K562 (cell line): ENCODE data around the gene EVL. TPM values are rescaled to one million over a fixed set of nuclear protein-coding genes. Genes with fewer than 3 reads are reported as not detected.

ENCODE experiments used
- E2F6 ChIP-seq, 2 experiments: IDR thresholded peaks; 2 replicates each; pipeline ENCODE4 v1.6.1; 2011; ENCODE audit warnings: borderline replicate concordance in 1 of 2, control low read depth in 1 of 2, low read depth in 1 of 2, low read length in 1 of 2, mild to moderate bottlenecking in 1 of 2, mixed read lengths in 1 of 2, moderate library complexity in 1 of 2; ENCODE audit not compliant: insufficient read depth in 1 of 2, insufficient read length in 1 of 2, poor library complexity in 1 of 2, severe bottlenecking in 1 of 2; ENCODE audit errors: extremely low read depth in 1 of 2
- ETV5 ChIP-seq: sonication (generic); formaldehyde crosslinking; IDR thresholded peaks from 2 replicates; pipeline ENCODE4 v1.4.0; 2020; ENCODE audit warnings: low read depth, mild to moderate bottlenecking, missing genetic modification reagents
- GTF2E2 ChIP-seq: fragments of 200-800 bp; sonication (Bioruptor generic); IDR thresholded peaks from 2 replicates; pipeline ENCODE4 v1.6.1; 2016; ENCODE audit warnings: missing genetic modification characterization, missing compliant biosample characterization
- NR2C2 ChIP-seq, 2 experiments: fragments of 200-800 bp in 1 of 2; sonication (Bioruptor generic) in 1 of 2; sonication (generic) in 1 of 2; formaldehyde crosslinking in 1 of 2; IDR thresholded peaks; 2 replicates each; pipeline versions ENCODE4 v1.6.1 to v1.8.0; 2016 to 2022; ENCODE audit warnings: mild to moderate bottlenecking in 1 of 2, missing compliant biosample characterization in 1 of 2, missing genetic modification characterization in 1 of 2, missing genetic modification reagents in 1 of 2
- SAP30 ChIP-seq: fragments of 200-600 bp; sonication (generic); IDR thresholded peaks from 2 replicates; pipeline ENCODE4 v1.6.1; 2012; ENCODE audit warnings: borderline replicate concordance, low read depth, mild to moderate bottlenecking, moderate library complexity, low read length, control low read depth, inconsistent platforms; ENCODE audit not compliant: insufficient read depth, poor library complexity, severe bottlenecking
- SNRNP70 ChIP-seq: fragments of 200-400 bp; formaldehyde crosslinking; optimal IDR thresholded peaks from 2 replicates; pipeline ENCODE3; 2017; ENCODE audit warnings: low read depth, low read length
- ZBTB11 ChIP-seq, 3 experiments: fragments of 200-800 bp in 1 of 3; fragments of 250-450 bp in 1 of 3; fragments of 450-650 bp in 1 of 3; sonication (Bioruptor Pico) in 1 of 3; sonication (Bioruptor generic) in 1 of 3; formaldehyde crosslinking in 1 of 3; IDR thresholded peaks; 2 replicates each; pipeline versions ENCODE4 v1.6.1 to v1.8.0; 2016 to 2022; ENCODE audit warnings: mild to moderate bottlenecking in 2 of 3, missing genetic modification characterization in 2 of 3, missing compliant biosample characterization in 1 of 3, moderate library complexity in 1 of 3
- ZFP91 ChIP-seq: sonication (generic); formaldehyde crosslinking; IDR thresholded peaks from 2 replicates; pipeline ENCODE4 v1.8.0; 2022; ENCODE audit warnings: mild to moderate bottlenecking, missing genetic modification reagents
- ZNF121 ChIP-seq: sonication (generic); formaldehyde crosslinking; conservative IDR thresholded peaks from 2 replicates; pipeline ENCODE4 v1.8.0; 2022; ENCODE audit warnings: missing genetic modification reagents
- polyA plus RNA-seq, 8 experiments: library from polyadenylated mRNA; depleted of rRNA in 4 of 8; stranded (reverse) in 5 of 8; unstranded in 3 of 8; fragments of >200 nt; fragmentation: Nextera tagmentation in 2 of 8; fragmentation: Illumina TruSeq in 1 of 8; extraction: Ambion mirVana in 2 of 8; extraction: Trizol in 1 of 8; gene quantifications; 2 replicates each; pipeline versions ENCODE4 v1.2.1 to v1.2.3, GENCODE V29; 2011 to 2014; ENCODE audit warnings: inconsistent platforms in 1 of 8, missing spikeins in 1 of 8
- total RNA-seq, 7 experiments: library from RNA; depleted of rRNA in 6 of 7; stranded (reverse); fragments of >200 nt in 6 of 7; fragmentation: Illumina TruSeq in 2 of 7; extraction: Trizol in 2 of 7; gene quantifications; 2 replicates each; pipeline versions ENCODE4 v1.2.1 to v1.2.3, GENCODE V29; 2011 to 2021; ENCODE audit warnings: low replicate concordance in 1 of 7
- TF ChIP-seq, protein P1 (sequence below), 3 experiments: fragments of 200-800 bp in 1 of 3; sonication (Bioruptor generic) in 1 of 3; sonication (generic) in 1 of 3; formaldehyde crosslinking in 1 of 3; IDR thresholded peaks; 2 replicates each; pipeline versions ENCODE4 v1.6.1 to v1.8.0; 2016 to 2022; ENCODE audit warnings: mild to moderate bottlenecking in 2 of 3, missing compliant biosample characterization in 2 of 3, missing genetic modification characterization in 2 of 3, missing genetic modification reagents in 1 of 3
- TF ChIP-seq, protein P2 (sequence below), 2 experiments: IDR thresholded peaks in 1 of 2; conservative IDR thresholded peaks in 1 of 2; 2 replicates each; pipeline ENCODE4 v1.6.1; 2016; ENCODE audit warnings: low read depth in 2 of 2, mild to moderate bottlenecking in 1 of 2, missing compliant biosample characterization in 1 of 2, missing genetic modification characterization in 1 of 2, moderate library complexity in 1 of 2

The EVL gene
- total and polyA plus RNA-seq, 9 of the 15 experiments (the other 6 are each of a cell fraction or from before 2014, with no cell fraction given): 2.9 to 43.4 (median 23.9) TPM

DNA sequence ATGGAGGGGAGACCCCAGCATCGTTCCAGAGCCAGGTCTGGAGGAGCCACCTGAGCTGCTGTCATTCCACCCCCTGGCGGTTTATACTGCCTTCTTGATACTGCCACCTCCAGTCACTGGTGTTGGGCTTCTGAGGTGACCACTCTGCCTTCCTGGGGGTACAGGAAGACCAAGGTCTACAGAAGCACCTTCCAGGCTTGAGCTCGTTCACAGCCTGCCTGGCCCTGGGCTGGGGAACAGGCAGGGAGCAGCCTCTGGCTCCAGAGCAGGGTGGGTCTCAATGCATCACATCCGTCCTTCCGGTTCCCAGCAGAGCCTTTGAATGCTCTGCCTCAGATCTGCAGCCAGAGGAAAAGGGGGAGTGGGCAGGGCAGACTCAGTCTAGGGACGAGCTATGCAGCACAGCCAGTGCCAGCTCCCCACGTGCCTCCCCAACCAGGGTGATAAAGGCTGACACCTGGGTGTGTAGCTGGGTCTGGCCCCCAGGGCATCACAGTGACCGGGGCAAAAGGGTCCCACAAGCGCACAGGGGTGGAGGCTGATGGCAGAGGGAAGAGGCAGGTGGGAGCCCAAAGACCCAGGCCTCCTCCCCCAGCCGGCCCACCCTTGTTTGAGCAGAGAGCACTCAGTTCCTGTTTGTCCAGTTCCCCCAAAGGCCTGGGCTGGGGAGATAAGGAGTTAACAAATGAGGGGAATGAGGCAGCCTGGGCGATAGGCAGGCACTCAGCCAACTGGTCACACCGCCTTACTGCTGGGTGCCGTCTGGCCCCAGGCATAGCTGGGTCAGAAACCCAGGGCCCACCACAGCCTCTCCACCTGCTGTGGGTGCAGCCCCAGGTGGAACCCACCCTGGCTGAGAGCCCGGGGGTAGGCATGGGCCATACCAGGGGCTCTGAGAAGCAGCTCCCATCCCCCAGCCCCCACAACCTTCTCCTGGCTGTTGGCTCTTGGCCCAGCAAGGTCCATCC, 77.1 kb downstream of the EVL start (continued):
- TF ChIP-seq SAP30: no peak
- TF ChIP-seq ZNF121 (CRISPR knock-in tag): no peak
- TF ChIP-seq ETV5 (CRISPR knock-in tag): peak; percentile 87
- TF ChIP-seq, protein P1, sequence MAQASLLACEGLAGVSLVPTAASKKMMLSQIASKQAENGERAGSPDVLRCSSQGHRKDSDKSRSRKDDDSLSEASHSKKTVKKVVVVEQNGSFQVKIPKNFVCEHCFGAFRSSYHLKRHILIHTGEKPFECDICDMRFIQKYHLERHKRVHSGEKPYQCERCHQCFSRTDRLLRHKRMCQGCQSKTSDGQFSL (CRISPR knock-in tag; IDR thresholded peaks at IDR 0.05): no peak; the same call in 1 of the 2 replicates
- TF ChIP-seq, protein P1 (tag; IDR thresholded peaks at IDR 0.05): peak in 1 of 2 experiments; percentile 67; a peak in 1 of 4 replicates
- TF ChIP-seq ZFP91: no peak
- no peak for TF ChIP-seq E2F6 (IDR thresholded peaks at IDR 0.05; ENCODE audit: borderline replicate concordance in 1 of 2, extremely low read depth in 1 of 2, insufficient read depth in 1 of 2, insufficient read length in 1 of 2, low read depth in 1 of 2, low read length in 1 of 2, poor library complexity in 1 of 2, severe bottlenecking in 1 of 2)
- peak; percentile 69; the same call in 1 of the 2 replicates for TF ChIP-seq GTF2E2 (tag)
- TF ChIP-seq NR2C2 (CRISPR knock-in tag; IDR thresholded peaks at IDR 0.05): no peak
- TF ChIP-seq NR2C2 (tag; IDR thresholded peaks at IDR 0.05): 0 out of 2 replicates have a peak, but pooled peaks have one; percentile 8
- no peak for TF ChIP-seq SNRNP70
- TF ChIP-seq ZBTB11 (CRISPR knock-in tag; IDR thresholded peaks at IDR 0.05): peak in 1 of 3 experiments; percentile 83; a peak in 2 of 6 replicates
- TF ChIP-seq, protein P2, sequence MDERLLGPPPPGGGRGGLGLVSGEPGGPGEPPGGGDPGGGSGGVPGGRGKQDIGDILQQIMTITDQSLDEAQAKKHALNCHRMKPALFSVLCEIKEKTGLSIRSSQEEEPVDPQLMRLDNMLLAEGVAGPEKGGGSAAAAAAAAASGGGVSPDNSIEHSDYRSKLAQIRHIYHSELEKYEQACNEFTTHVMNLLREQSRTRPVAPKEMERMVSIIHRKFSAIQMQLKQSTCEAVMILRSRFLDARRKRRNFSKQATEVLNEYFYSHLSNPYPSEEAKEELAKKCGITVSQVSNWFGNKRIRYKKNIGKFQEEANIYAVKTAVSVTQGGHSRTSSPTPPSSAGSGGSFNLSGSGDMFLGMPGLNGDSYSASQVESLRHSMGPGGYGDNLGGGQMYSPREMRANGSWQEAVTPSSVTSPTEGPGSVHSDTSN (CRISPR knock-in tag; IDR thresholded peaks at IDR 0.05; ENCODE audit: low read depth): no peak
- TF ChIP-seq, protein P2 (tag; conservative IDR thresholded peaks at IDR 0.05; ENCODE audit: low read depth): peak; percentile 51
